HepG2 (cell line): Measurements from ENCODE around the gene PRR36. TPM values are rescaled to one million over a fixed set of nuclear protein-coding genes. Genes with fewer than 3 reads are reported as not detected.

Source experiments
- ATAC-seq: fragments of 200-7000 bp; cut with Tn5 transposase; 3 replicates; pipeline ENCODE4 v1.9.1; 2020; ENCODE audit warnings: mild to moderate bottlenecking, moderate library complexity
- BruUV-seq: library from RNA; stranded (reverse); fragments of 400-500 nt; replicated peaks from 2 replicates; lab custom pipeline; 2021; lab: Mats Ljungman, UMichigan
- CTCF ChIA-PET: fragments of 300-600 bp; formaldehyde crosslinking; extraction: SDS; loops from one replicate; lab custom pipeline; 2021; ENCODE audit warnings: low total read pairs, inconsistent platforms, low intra/inter-chr PET ratio; lab: Yijun Ruan, JAX
- POLR2A ChIA-PET: fragments of 350-600 bp; sonication (Branson Sonifier 250); formaldehyde crosslinking; loops from one replicate; lab custom pipeline; 2020; ENCODE audit warnings: antibody characterized with exemption, inconsistent platforms; lab: Yijun Ruan, JAX
- DNase-seq: peaks from one replicate; pipeline ENCODE4 v3.0.0-alpha.2; 2015; ENCODE audit warnings: low spot score
- FAIRE-seq: peaks from 3 replicates; lab custom pipeline; 2011; peaks lifted over from hg19 to GRCh38; lab: Jason Lieb, UNC
- H2AFZ ChIP-seq: one replicate; pipeline ENCODE4 v1.6.1; 2011; ENCODE audit warnings: low read length, inconsistent platforms
- H3K27ac ChIP-seq: fragments of 300-600 bp; 3 replicates; pipeline ENCODE4 v1.8.0; 2011; ENCODE audit warnings: mixed run types, mild to moderate bottlenecking, mixed read lengths, low read length, inconsistent platforms; ENCODE audit not compliant: insufficient read depth; ENCODE audit errors: extremely low read length
- H3K27me3 ChIP-seq, 2 experiments: fragments of 200-600 bp in 1 of 2; 2 replicates in 1 of 2; 3 replicates in 1 of 2; pipeline versions ENCODE4 v1.6.0 to v1.8.0; 2011; ENCODE audit warnings: low read length in 2 of 2, mild to moderate bottlenecking in 2 of 2, moderate library complexity in 2 of 2, inconsistent platforms in 1 of 2; ENCODE audit not compliant: insufficient read depth in 2 of 2, control insufficient read depth in 1 of 2
- H3K36me3 ChIP-seq, 2 experiments: fragments of 200-600 bp in 1 of 2; replicated peaks in 1 of 2; 2 replicates in 1 of 2; 3 replicates in 1 of 2; pipeline versions ENCODE4 v1.5.1 to v1.8.0; 2011; ENCODE audit warnings: low read length in 2 of 2, inconsistent platforms in 1 of 2; ENCODE audit not compliant: insufficient read depth in 2 of 2, control insufficient read depth in 1 of 2
- H3K4me1 ChIP-seq: 2 replicates; pipeline ENCODE4 v1.5.1; 2012; ENCODE audit warnings: low read length, inconsistent platforms; ENCODE audit not compliant: insufficient read depth
- H3K4me2 ChIP-seq: 2 replicates; pipeline ENCODE4 v1.6.0; 2011; ENCODE audit warnings: low read depth, low read length, inconsistent platforms
- H3K4me3 ChIP-seq, 3 experiments: fragments of 200-600 bp in 1 of 3; sonication (generic), shearing (Covaris generic) in 1 of 3; replicated peaks in 1 of 3; 2 replicates each; pipeline ENCODE4 v1.5.1; 2011 to 2016; ENCODE audit warnings: low read length in 3 of 3, inconsistent platforms in 2 of 3, low read depth in 2 of 3, mild to moderate bottlenecking in 2 of 3, control low read depth in 1 of 3, mixed read lengths in 1 of 3; ENCODE audit not compliant: insufficient read depth in 1 of 3
- H3K79me2 ChIP-seq: one replicate; pipeline ENCODE4 v1.6.1; 2011; ENCODE audit warnings: low read length, inconsistent platforms; ENCODE audit not compliant: insufficient read depth
- H3K9ac ChIP-seq: 2 replicates; pipeline ENCODE4 v1.6.0; 2011; ENCODE audit warnings: mild to moderate bottlenecking, low read depth, low read length, inconsistent platforms; ENCODE audit not compliant: insufficient read depth
- H3K9me3 ChIP-seq: 2 replicates; pipeline ENCODE4 v1.5.1; 2012; ENCODE audit warnings: mild to moderate bottlenecking, low read length
- H4K20me1 ChIP-seq: 2 replicates; pipeline ENCODE4 v1.6.0; 2011; ENCODE audit warnings: inconsistent platforms, mild to moderate bottlenecking, low read length, moderate library complexity; ENCODE audit not compliant: insufficient read depth
- CBX5 ChIP-seq: sonication (generic); formaldehyde crosslinking; IDR thresholded peaks from 2 replicates; pipeline ENCODE4 v1.4.0; 2020; ENCODE audit warnings: missing genetic modification reagents, borderline replicate concordance
- CC2D1A ChIP-seq: sonication (generic); formaldehyde crosslinking; IDR thresholded peaks from 2 replicates; pipeline ENCODE4 v1.8.1; 2023; ENCODE audit warnings: mild to moderate bottlenecking, missing genetic modification reagents
- FOXA1 ChIP-seq, 2 experiments: fragments of 450-650 bp in 1 of 2; sonication (generic) in 1 of 2; formaldehyde crosslinking in 1 of 2; IDR thresholded peaks; 2 replicates each; pipeline versions ENCODE4 v1.4.0 to v1.6.1; 2016 to 2020; ENCODE audit warnings: missing genetic modification reagents in 1 of 2
- KAT8 ChIP-seq: IDR thresholded peaks from 2 replicates; pipeline ENCODE4 v1.6.1; 2016; ENCODE audit warnings: missing genetic modification reagents, missing compliant biosample characterization
- KDM1A ChIP-seq: IDR thresholded peaks from 2 replicates; pipeline ENCODE4 v1.6.1; 2016; ENCODE audit warnings: missing compliant biosample characterization
- KDM2A ChIP-seq: sonication (generic); formaldehyde crosslinking; IDR thresholded peaks from 2 replicates; pipeline ENCODE4 v1.4.0; 2020; ENCODE audit warnings: low read depth, missing genetic modification reagents, borderline replicate concordance
- ONECUT2 ChIP-seq: sonication (generic); formaldehyde crosslinking; IDR thresholded peaks from 2 replicates; pipeline ENCODE4 v1.4.0; 2020; ENCODE audit warnings: missing genetic modification reagents
- SALL1 ChIP-seq: sonication (generic); formaldehyde crosslinking; IDR thresholded peaks from 2 replicates; pipeline ENCODE4 v1.8.0; 2022; ENCODE audit warnings: mild to moderate bottlenecking, missing genetic modification reagents
- ZBTB1 ChIP-seq: sonication (generic); formaldehyde crosslinking; IDR thresholded peaks from 2 replicates; pipeline ENCODE4 v1.4.0; 2020; ENCODE audit warnings: missing genetic modification reagents, borderline replicate concordance
- ZNF598 ChIP-seq: sonication (generic); formaldehyde crosslinking; IDR thresholded peaks from 2 replicates; pipeline ENCODE4 v1.5.1; 2020; ENCODE audit warnings: mild to moderate bottlenecking, missing genetic modification reagents, borderline replicate concordance
- ZNF672 ChIP-seq: sonication (generic); formaldehyde crosslinking; IDR thresholded peaks from 2 replicates; pipeline ENCODE4 v1.8.1; 2022; ENCODE audit warnings: missing genetic modification reagents
- ZNF878 ChIP-seq: sonication (generic); formaldehyde crosslinking; IDR thresholded peaks from 2 replicates; pipeline ENCODE4 v1.8.1; 2023; ENCODE audit warnings: mild to moderate bottlenecking, missing genetic modification reagents, moderate library complexity
- WGBS: methylation state at CpG from one replicate; pipeline ENCODE4 v1.1.6; 2017; ENCODE audit warnings: low lambda C conversion rate; 5-methylcytosine and 5-hydroxymethylcytosine counted together
- in situ Hi-C: cut with HindIII; loops from 2 replicates; pipeline ENCODE4 v1.10.0; 2017; ENCODE audit warnings: low pct_unique_long_range_greater_than_20kb; ENCODE audit not compliant: extremely low pct_ligation_motif_present
- intact Hi-C: fragments of 100-400 bp; cut with micrococcal nuclease; formaldehyde crosslinking; loops from one replicate; pipeline ENCODE4 v1.10.0; 2022; ENCODE audit not compliant: unreplicated experiment
- polyA plus RNA-seq, 8 experiments: library from polyadenylated mRNA; depleted of rRNA in 3 of 8; stranded (reverse) in 7 of 8; unstranded in 1 of 8; fragments of >200 nt; fragmentation: Illumina TruSeq in 4 of 8; extraction: Trizol in 4 of 8; gene quantifications; 2 replicates each; pipeline versions ENCODE4 v1.2.1 to v1.2.3, GENCODE V29; 2011 to 2016; ENCODE audit warnings: low read depth in 4 of 8, missing spikeins in 1 of 8, mixed read lengths in 1 of 8; ENCODE audit not compliant: insufficient read depth in 1 of 8
- total RNA-seq, 5 experiments: library from RNA; depleted of rRNA; stranded (reverse); fragments of >200 nt; fragmentation: Illumina TruSeq; extraction: Trizol; gene quantifications; 2 replicates each; pipeline ENCODE4 v1.2.3, GENCODE V29; 2016; ENCODE audit warnings: low read depth in 1 of 5
- TF ChIP-seq, protein P1 (sequence below): sonication (generic); formaldehyde crosslinking; IDR thresholded peaks from 2 replicates; pipeline ENCODE4 v1.4.0; 2020; ENCODE audit warnings: missing genetic modification reagents, borderline replicate concordance
- TF ChIP-seq, protein P2 (sequence below): IDR thresholded peaks from 2 replicates; pipeline ENCODE4 v1.6.1; 2016; ENCODE audit warnings: missing compliant biosample characterization, missing genetic modification reagents, borderline replicate concordance
- TF ChIP-seq, protein P3 (sequence below): sonication (generic); formaldehyde crosslinking; IDR thresholded peaks from 2 replicates; pipeline ENCODE4 v1.5.1; 2020; ENCODE audit warnings: mild to moderate bottlenecking, missing genetic modification reagents, moderate library complexity

PRR36 gene
- total and polyA plus RNA-seq, 2 of the 13 experiments (the other 11 are each of a cell fraction or from before 2014, with no cell fraction given): 0.07 to 0.17 TPM

DNA sequence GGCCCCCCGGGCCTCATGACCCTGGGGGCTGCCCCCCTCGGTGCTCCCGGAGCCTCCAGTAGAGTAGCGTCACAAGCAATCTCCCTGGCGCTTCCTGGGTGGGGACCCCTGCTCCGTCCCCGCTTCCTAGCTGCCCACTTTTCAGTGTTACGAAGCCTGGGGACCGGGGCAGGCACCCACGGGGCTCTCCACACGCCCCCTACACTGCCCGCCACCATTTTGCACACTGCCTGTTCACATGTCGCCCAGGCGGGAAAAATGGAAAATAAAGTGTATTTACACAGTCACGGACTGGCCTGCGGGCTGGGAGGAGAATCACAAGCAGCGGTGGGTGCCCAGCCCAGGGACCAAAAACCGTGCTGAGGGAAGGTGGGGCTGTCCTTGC is 9.5 kb downstream of the PRR36 start:
- no peaks in the 10 kb centered on the region for H3K9me3 ChIP-seq
- H3K27me3 ChIP-seq: no peaks in the 10 kb centered on the region
- in situ Hi-C loops: no loop called here
- ChIA-PET CTCF (no interaction called here), POLR2A (no interaction called here)
- peak overlapping the region in 2 of 3 experiments; percentile 10 to 27; a peak in 1 of 6 replicates for H3K4me3 ChIP-seq
- H3K4me2 ChIP-seq: peak overlapping the region; percentile 68
- H3K9ac ChIP-seq: no peak overlapping the region
- no peak overlapping the region for H2AFZ ChIP-seq
- FAIRE-seq (no peak), ATAC-seq (no peak), DNase-seq (no peak)
- no peaks in the 10 kb centered on the region for H3K79me2 ChIP-seq
- WGBS: 30% methylated on average over 17 of the region's 18 CpGs
- H3K4me1 ChIP-seq: peaks cover 44% of the 10 kb centered on the region
- H3K36me3 ChIP-seq: no peaks in the 10 kb centered on the region
- H3K27ac ChIP-seq: no peak overlapping the region
- intact Hi-C loops: no loop called here
- no peaks in the 10 kb centered on the region for H4K20me1 ChIP-seq
- no TSS peak for BruUV-seq
- TF ChIP-seq FOXA1 (IDR thresholded peaks at IDR 0.05) (no peak), FOXA1 (CRISPR knock-in tag; IDR thresholded peaks at IDR 0.05) (peak; percentile 58), ZNF672 (no peak), CC2D1A (CRISPR knock-in tag) (no peak), ONECUT2 (CRISPR knock-in tag) (no peak), KDM2A (CRISPR knock-in tag) (0 out of 2 replicates have a peak, but pooled peaks have one; percentile 18), KAT8 (CRISPR knock-in tag) (no peak), SALL1 (CRISPR knock-in tag) (0 out of 2 replicates have a peak, but pooled peaks have one; percentile 15), ZNF878 (CRISPR knock-in tag) (no peak), ZBTB1 (no peak), KDM1A (CRISPR knock-in tag) (no peak), CBX5 (CRISPR knock-in tag) (no peak), ZNF598 (CRISPR knock-in tag) (no peak)
- TF ChIP-seq, protein P1, sequence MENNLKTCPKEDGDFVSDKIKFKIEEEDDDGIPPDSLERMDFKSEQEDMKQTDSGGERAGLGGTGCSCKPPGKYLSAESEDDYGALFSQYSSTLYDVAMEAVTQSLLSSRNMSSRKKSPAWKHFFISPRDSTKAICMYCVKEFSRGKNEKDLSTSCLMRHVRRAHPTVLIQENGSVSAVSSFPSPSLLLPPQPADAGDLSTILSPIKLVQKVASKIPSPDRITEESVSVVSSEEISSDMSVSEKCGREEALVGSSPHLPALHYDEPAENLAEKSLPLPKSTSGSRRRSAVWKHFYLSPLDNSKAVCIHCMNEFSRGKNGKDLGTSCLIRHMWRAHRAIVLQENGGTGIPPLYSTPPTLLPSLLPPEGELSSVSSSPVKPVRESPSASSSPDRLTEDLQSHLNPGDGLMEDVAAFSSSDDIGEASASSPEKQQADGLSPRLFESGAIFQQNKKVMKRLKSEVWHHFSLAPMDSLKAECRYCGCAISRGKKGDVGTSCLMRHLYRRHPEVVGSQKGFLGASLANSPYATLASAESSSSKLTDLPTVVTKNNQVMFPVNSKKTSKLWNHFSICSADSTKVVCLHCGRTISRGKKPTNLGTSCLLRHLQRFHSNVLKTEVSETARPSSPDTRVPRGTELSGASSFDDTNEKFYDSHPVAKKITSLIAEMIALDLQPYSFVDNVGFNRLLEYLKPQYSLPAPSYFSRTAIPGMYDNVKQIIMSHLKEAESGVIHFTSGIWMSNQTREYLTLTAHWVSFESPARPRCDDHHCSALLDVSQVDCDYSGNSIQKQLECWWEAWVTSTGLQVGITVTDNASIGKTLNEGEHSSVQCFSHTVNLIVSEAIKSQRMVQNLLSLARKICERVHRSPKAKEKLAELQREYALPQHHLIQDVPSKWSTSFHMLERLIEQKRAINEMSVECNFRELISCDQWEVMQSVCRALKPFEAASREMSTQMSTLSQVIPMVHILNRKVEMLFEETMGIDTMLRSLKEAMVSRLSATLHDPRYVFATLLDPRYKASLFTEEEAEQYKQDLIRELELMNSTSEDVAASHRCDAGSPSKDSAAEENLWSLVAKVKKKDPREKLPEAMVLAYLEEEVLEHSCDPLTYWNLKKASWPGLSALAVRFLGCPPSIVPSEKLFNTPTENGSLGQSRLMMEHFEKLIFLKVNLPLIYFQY (CRISPR knock-in tag): no peak
- TF ChIP-seq, protein P2, sequence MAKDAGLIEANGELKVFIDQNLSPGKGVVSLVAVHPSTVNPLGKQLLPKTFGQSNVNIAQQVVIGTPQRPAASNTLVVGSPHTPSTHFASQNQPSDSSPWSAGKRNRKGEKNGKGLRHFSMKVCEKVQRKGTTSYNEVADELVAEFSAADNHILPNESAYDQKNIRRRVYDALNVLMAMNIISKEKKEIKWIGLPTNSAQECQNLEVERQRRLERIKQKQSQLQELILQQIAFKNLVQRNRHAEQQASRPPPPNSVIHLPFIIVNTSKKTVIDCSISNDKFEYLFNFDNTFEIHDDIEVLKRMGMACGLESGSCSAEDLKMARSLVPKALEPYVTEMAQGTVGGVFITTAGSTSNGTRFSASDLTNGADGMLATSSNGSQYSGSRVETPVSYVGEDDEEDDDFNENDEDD (CRISPR knock-in tag): peak; percentile 55; the same call in 1 of the 2 replicates
- TF ChIP-seq, protein P3, sequence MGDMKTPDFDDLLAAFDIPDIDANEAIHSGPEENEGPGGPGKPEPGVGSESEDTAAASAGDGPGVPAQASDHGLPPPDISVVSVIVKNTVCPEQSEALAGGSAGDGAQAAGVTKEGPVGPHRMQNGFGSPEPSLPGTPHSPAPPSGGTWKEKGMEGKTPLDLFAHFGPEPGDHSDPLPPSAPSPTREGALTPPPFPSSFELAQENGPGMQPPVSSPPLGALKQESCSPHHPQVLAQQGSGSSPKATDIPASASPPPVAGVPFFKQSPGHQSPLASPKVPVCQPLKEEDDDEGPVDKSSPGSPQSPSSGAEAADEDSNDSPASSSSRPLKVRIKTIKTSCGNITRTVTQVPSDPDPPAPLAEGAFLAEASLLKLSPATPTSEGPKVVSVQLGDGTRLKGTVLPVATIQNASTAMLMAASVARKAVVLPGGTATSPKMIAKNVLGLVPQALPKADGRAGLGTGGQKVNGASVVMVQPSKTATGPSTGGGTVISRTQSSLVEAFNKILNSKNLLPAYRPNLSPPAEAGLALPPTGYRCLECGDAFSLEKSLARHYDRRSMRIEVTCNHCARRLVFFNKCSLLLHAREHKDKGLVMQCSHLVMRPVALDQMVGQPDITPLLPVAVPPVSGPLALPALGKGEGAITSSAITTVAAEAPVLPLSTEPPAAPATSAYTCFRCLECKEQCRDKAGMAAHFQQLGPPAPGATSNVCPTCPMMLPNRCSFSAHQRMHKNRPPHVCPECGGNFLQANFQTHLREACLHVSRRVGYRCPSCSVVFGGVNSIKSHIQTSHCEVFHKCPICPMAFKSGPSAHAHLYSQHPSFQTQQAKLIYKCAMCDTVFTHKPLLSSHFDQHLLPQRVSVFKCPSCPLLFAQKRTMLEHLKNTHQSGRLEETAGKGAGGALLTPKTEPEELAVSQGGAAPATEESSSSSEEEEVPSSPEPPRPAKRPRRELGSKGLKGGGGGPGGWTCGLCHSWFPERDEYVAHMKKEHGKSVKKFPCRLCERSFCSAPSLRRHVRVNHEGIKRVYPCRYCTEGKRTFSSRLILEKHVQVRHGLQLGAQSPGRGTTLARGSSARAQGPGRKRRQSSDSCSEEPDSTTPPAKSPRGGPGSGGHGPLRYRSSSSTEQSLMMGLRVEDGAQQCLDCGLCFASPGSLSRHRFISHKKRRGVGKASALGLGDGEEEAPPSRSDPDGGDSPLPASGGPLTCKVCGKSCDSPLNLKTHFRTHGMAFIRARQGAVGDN: peak; percentile 59
